Neural progenitor cell (in vitro differentiated cells): ENCODE data around the gene BUD23.

Source experiments
- CTCF ChIP-seq: fragments of 200-600 bp; sonication (generic); IDR thresholded peaks from 2 replicates; pipeline ENCODE4 v1.5.1; 2017; ENCODE audit warnings: antibody characterized with exemption, mild to moderate bottlenecking
- EZH2 ChIP-seq: fragments of 200-600 bp; sonication (generic); IDR thresholded peaks from 2 replicates; pipeline ENCODE4 v1.6.1; 2017; ENCODE audit warnings: antibody characterized with exemption, mild to moderate bottlenecking, moderate library complexity

DNA sequence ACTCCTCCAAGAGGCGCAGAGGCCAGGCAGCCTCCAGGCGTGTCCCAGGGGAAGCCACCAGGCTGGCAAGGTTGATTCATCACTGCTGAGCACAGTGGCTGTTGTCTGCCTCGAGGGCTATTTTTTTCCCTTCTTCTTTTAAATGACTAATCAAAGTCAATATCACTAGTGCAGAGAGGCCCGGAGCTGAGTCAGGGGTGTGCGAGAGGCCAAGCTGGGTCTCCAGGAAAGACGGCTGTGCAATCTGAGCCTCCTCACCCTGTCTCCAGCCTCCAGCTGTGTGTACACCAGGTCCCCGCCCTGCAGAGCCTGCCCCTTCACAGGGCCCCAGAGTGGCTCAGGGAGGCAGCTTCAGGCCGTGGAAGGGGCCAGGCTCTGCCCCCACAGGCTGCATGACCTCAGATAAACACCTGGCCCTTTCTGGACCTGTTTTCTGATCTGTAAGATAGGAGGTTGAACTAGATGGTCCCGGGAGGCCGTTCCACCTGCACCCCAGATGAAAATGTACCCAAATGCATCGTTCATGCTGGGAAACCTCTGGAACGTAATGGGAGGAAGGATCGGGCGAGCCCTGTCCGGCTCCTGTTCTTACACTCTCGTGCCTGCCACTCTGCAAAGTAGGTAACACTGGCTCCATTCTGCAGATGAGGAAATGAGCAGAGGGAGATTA, 32.4 kb downstream of the BUD23 start:
- no peak for TF ChIP-seq CTCF
- TF ChIP-seq EZH2 = no peak
